LNCaP clone FGC (cell line): ENCODE measurements around the gene UBAP1.
"Not testable (repeated sequence)": the region's sequence is repeated elsewhere in the genome, so short reads cannot be mapped to it uniquely, and the experiment has no call there.

Experiments
- DNase-seq: peaks from one replicate; pipeline ENCODE4 v3.0.0-alpha.2; 2011; ENCODE audit warnings: low read depth
- H3K4me3 ChIP-seq: 2 replicates; pipeline ENCODE4 v1.5.1; 2011; ENCODE audit warnings: mild to moderate bottlenecking, low read depth, low read length, control low read depth
- CTCF ChIP-seq: IDR thresholded peaks from 2 replicates; pipeline ENCODE4 v1.5.1; 2012; ENCODE audit warnings: mild to moderate bottlenecking; ENCODE audit not compliant: control insufficient read depth, insufficient read depth; ENCODE audit errors: extremely low read depth

The UBAP1 gene

DNA sequence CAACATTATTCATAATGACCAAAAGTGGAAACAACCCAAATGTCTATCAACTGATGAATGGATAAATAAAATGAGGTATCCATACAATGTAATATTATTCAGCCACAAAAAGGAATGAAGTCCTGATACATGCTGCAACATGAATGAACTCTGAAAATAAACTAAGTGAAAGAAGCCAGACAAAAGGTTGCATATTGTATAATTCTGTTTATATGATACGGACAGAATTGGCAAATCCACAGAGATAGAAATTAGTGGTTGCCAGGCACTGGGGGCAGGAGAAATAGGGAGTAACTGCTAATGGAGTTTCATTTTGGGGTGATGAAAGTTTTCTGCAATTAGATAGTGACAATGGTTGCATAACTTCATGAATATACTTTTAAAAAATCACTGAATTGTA lies 103.3 kb downstream of the UBAP1 start:
- no peak for DNase-seq
- no peak for TF ChIP-seq CTCF
- no peak overlapping the region for H3K4me3 ChIP-seq

DNA sequence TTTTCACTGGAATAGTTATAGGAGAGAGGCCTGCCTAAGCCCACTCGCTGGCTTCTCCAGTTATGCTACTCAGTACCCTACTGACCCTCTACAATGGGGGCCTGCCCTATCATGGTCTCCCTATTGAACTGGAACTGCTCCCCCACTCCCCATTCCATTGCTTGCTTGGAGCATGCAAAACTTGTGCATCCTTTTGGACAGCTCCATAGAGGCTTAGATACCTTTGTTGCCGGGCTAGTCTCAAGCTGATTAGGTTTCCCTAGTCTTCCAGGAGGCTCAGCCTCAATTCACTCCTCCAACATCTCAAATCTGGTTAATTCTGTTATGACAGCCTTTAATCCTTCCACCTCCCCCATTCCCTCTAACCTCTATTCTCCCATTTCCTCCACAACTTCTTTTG lies 110.3 kb downstream of the UBAP1 start:
- no peak for TF ChIP-seq CTCF

GRCh38 chr9:34291023-34291422 lies 112.2 kb downstream of the UBAP1 start:
- no peak overlapping the region for H3K4me3 ChIP-seq
- TF ChIP-seq CTCF, result no peak
- no peak for DNase-seq

More for the DNA sequence above, 110.3 kb downstream of the UBAP1 start:
- H3K4me3 ChIP-seq, result no peak overlapping the region
- no peak for DNase-seq

- no peak for TF ChIP-seq CTCF
These were observed 112.6 kb downstream of the UBAP1 start for GRCh38 chr9:34291423-34291822.

DNA sequence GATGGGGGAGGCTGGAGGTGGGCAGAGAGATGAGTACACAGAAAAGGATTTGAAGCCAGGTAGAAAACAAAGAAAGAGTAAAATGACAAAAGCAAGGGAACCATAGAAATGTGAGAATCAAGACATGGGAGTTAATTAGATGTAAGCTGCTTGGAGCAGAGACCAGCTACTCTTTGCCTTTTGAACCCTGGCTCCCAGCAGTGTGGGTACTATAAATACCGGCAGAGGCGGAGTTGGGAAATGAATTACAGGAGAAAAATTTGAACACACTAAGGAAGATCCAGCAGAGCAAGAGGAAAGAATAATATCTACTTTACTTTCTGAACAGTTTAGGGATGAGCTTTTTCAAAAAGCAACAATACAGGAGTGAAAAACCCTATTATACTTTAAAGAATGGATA lies 113.7 kb downstream of the UBAP1 start:
- H3K4me3 ChIP-seq, result no peak overlapping the region
- TF ChIP-seq CTCF, result no peak
- DNase-seq, result no peak

More at GRCh38 chr9:34291423-34291822, 112.6 kb downstream of the UBAP1 start:
- no peak overlapping the region for H3K4me3 ChIP-seq
- DNase-seq, result no peak

GRCh38 chr9:34301064-34301463 lies 122.2 kb downstream of the UBAP1 start:
- H3K4me3 ChIP-seq, DNase-seq: not testable (repeated sequence)
